Activated CD4-positive, alpha-beta T cell treated with anti-CD3 and anti-CD28 coated beads, Interleukin-2, Interleukin-4, amounts not matched to agents 100 ng/mL and 50 ng/mL, durations not matched to agents 16 hours and 8 hours (primary cell): ENCODE data around the gene GARIN3.
A peak's percentile ranks its signal among the peaks of the same experiment; 100 is the strongest.
"Not testable (repeated sequence)": the region's sequence is repeated elsewhere in the genome, so short reads cannot be mapped to it uniquely, and the experiment has no call there.

ENCODE experiments used
- DNase-seq: peaks from one replicate; pipeline ENCODE4 v3.0.0-alpha.2; 2020; ENCODE audit warnings: low spot score

The GARIN3 gene

DNA sequence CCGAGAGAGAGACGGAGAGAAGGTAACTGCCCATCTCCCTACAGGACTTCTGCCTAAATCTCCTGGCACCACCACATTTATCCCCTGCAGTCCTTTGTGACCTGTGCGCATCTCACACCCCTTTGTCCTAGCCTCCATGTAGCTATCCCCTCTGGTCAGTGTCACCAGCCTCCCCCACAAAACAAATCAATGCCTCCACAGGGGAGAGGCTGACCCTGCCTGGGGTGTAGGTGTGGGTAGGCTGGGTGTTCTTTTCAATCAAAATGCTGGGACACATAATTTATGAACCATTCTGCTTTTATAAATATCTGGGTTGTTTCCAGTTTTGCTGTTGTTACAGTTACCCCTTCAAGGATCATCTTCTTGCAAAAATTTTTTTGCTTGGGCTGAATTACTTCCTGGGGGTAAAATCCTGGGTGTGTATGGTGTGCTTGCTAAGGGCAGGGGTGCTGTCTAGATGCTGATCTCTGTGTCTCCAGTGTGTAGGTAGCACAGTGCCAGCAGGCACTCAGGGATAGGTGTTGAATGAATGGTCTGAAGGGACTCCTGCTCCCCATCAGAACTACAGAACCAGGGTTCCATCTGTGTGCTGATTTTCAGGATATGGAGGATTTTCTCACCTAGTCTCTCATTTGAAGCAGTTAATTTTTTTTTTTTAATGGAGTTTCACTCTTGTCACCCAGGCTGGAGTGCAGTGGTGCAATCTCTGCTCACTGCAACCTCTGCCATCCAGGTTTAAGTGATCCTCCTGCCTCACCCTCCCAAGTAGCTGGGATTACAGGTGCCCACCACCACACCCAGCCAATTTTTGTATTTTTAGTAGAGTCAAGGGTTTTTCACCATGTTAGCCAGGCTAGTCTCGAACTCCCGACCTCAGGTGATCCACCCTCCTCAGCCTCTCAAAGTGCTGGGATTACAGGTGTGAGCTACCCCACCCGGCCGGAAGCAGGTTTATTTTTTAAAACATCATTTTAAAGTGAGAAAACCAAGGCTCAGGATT lies at the start of gene GARIN3:
Gene GARIN3 (minus strand): TSS at position 51 of the 1,000 bp plus-strand sequence. CDS start 96 bp downstream, outside the sequence.
- DNase-seq, result no peak

DNA sequence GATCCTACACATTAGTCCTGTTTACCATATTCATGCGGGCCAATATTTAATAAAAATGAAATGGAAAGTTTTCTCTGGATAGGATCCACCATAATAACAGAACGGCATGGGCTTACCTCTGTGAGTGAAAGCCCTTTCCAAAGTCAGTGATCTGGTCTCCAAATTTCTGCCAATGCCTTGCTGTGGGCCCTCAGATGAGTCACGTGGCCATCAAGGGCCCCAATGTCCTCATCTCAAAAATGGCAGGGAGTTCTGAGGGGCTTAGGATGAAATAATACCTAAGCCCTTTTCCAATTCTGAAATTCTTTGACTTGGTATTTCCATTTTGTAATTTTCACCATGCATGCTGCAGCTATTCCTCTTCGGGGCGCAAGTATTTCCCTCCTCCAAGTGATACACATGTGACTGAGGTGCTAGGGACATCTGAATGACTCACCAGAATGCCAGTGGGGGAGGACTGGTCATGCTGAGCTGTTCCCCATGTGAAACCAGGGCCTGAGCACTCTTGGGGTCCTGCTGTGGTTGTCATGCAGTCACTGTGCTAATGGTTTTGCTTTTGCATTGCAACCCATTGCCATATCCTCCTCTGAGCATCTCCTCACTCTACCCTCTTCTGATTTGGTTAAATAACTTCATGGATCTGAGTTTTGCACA lies 49.6 kb upstream of the GARIN3 start:
- no peak for DNase-seq

DNA sequence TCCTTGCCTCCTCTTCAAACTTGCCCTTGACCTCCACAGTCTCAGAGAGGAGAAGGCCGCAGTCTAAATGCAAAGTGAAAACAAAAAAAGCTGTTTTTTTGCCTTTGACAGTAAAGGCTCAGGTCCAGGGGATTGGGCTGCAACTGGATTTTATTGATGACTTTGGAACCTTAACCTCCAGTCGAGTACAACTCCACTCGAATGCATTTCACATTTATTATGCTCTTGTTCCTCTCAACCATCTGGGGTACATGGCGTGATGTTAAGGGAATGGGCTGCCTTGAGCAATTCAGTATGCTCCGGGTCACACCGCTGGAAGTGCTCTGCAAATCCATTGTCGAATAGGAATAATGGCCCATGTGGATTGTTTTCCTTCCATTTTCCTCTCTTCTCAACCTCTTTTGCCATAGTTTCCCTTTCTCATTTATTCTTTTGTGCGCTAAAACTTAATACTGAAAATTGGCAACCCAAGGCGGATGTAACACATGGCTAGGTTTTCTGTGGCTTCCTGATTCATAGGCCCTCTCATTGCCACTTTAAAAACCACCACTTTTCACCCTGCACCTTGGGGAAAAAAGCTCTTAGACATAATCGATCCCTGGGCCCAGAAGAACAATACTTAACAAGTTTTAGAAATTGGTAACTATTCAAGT lies 48.9 kb upstream of the GARIN3 start:
- DNase-seq, result peak; percentile 73

DNA sequence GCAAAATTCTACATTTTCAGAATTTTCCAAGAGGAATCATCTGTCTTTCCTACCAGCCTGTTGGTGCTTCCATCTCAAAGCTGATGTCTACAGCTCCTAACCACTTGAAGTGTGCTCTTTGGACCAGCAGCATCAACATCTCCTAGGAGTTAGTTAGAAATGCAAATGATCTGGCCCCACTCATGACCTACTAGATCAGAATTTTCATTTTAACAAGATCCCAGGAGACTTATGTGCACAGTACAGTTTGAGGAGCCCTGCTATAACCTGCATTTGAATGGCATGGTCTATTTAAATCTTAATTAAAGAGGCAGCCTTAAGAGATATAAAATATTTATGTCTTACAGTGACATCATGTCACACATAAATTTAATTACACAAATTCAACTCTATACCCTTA lies 48.4 kb upstream of the GARIN3 start:
- no peak for DNase-seq

DNA sequence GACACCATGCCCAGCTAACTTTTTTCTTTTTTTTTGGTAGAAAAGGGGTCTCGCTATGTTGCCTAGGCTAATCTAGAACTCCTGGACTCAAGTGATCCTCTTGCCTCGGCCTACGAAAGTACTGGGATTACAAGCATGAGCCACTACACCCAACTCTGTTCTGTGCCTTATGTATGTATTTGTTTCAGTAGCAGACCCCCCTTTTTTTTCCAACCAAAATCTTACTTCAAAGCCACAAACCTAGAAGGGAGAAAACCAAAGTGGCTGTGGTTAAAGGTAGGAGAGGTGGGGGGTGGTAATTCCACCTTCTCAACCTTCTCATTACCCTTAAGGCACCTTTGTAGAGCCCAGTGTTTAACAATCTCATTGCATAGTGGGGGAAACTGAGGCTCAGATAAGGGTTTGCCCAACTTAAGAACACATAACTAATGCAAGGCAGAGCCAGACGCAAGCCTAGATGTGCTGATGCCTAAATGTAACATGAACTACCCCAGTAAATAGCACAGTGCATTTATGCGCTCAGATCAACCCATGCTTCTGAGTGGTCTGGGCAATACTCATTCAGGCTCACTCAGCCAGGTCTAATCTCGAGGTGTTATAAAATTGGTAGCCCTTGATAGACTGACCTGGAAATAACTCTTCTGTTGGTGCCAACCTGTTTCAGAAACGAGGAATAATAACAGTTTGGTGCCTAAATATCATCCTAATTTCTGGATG lies 47.6 kb upstream of the GARIN3 start:
- no peak for DNase-seq

DNA sequence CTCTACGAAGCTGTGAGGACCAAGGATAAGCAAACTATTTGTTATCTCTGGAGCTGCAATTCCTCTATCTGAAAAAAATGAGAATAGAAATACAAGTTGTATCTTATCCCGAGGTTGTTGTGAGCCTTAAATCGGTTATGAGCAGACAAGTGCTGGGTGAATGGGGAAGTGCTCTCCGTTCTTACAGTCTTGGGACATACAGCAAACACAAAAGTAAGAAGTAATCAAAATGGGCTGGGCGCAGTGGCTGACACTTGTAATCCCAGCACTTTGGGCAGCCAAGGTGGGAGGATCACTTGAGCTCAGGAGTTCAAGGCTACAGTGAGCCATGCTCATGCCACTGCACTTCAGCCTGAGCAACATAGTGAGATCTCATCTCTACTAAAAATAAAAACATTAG lies 46.2 kb upstream of the GARIN3 start:
- DNase-seq, result no peak

DNA sequence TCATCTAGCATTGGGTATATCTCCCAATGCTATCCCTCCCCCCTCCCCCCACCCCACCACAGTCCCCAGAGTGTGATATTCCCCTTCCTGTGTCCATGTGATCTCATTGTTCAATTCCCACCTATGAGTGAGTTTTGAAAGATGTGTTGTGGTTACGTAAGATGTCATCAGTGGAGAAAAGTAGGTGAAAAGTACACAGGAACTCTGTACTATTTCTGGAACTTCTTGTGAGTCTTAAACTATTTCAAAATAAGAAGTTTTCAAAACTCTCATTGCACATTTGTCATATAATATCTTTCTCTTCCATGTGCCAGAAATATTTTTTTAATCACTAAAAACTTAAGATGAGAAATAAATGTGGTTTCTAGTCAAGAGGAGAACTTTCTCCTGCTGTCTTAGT lies 44.6 kb upstream of the GARIN3 start:
- DNase-seq, result not testable (repeated sequence)

DNA sequence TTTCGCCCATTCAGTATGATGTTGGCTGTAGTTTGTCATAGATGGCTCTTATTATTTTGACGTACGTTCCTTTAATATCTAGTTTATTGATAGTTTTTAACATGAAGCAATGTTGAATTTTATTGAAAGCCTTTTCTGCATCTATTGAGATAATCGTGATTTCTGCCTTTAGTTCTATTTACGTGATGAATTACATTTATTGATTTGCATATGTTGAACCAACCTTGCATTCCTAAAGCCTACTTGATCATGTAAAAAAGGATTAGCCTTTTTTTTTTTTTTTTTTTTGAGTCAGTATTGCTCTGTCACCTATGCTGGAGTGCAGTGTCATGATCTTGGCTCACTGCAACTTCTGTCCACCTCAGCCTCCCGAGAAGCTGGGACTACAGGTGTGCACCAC lies 39.6 kb upstream of the GARIN3 start:
- no peak for DNase-seq

DNA sequence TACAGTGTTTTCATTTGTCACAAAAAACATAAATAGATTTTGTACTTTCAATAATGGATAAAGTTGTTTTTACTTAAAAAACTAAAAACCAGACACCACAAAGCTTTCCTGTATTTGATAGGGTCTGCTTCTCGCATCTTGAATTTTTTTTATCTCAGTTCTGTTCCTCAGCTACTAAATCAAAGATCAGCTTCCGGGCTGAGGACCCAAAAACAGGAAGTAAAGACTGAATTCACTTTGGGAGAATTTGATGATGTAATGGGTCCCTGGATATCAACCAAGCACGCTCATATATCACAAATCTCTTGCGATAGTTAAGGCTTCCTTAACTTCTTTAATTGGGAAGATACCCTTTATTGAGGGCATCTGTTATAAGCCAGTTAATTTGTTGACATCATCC lies 38.7 kb upstream of the GARIN3 start:
- no peak for DNase-seq

DNA sequence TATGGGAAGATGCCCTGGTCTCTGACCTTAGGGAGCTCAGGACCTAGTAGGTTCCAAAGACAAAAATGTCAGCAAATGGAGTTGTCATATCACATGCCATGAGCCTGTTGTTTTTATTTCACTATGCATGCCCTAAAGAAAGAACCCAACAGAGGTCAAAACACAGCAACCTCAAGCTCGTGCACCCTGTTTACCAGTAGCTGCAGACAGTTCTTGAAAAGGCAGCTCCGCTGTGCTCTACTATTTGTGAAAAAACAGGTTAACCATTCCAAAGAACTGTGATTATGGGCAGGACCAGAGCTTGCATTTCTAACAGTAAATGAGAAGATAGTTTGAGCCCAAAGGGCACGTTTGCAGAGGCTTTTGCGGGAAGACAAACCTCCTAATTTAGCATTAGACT lies 37.4 kb upstream of the GARIN3 start:
- DNase-seq, result no peak

DNA sequence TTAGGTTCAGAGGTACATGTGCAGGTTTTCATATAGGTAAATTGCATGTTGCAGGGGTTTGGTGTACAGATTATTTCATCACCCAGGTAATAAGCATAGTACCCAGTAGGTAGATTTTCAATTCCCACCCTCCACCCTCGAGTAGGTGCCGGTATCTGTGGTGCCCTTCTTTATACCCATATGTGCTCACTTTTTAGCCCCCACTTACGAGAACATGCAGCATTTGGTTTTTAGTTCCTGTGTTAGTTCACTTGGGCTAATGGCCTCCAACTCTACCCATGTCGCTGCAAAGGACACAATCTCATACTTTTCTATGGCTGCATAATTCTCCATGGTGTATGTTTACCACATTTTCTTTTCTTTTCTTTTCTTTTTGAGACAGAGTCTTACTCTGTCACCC lies 35.8 kb upstream of the GARIN3 start:
- no peak for DNase-seq

DNA sequence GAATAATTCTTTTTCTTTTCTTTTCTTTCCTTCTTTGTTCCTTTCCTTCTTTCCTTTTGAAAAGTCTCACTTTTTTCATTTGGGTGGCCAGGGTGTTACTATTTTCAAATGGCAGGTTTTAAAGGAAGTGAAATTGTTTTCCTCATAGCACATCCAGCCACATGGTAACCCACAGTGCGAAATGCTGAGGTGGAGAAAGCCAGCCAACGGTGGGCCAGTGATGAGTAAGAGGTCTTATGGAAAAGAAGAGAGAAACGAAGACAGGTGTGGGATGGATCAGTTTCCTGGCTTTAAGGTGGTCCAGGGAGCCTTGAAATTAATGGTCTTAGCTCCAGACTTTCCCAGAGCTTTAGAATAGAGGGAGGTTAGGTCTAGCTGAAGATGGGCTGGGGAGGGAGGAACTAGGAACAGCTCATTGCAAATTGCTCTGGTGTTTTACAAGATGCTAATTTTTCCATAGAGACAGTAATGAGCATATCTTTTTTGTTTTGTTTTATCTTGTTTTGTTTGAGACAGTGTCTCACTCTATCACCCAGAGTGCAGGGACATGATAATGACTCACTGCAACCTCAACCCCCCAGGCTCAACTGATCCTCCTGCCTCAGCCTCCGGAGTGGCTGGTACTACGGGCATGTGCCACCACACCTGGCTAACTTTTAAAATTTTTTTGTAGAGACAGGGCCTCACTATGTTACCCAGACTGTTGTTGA lies 32.4 kb upstream of the GARIN3 start:
- no peak for DNase-seq

DNA sequence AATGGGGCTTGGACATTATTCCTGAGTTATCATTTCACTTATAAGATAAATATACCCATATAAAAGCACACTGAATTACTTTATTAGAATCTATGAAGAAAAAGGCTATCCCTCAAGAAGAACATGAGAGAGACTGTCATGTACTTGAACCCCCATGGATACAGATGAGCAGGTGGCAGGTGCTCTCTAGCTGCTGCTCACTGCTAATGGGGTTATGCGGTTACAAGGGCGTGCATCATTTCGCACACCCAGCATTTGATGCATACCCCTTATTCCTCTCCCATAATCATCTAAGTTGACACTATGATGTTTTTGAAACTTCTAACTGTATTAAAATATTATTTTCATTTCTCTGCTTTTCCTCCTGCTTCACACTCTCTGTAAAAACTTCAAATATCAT lies 31.0 kb upstream of the GARIN3 start:
- no peak for DNase-seq

DNA sequence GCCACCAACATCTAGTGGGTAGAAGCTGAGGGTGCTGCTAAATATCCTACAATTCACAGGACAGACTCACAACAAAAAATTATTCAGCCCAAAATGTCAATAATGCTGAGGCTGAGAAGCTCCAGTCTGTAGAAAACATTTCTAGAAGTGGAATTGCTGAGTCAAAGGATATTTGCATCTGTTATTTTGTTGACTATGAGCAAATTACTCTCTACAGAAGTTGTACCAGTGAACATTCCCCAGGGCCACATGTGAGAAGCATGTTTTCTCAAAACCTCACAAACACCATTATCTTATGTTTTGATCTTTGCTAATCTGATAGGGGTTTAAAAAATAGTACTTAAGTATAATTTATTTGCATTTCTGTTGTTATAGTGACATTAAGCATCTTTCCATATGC lies 30.0 kb upstream of the GARIN3 start:
- no peak for DNase-seq

DNA sequence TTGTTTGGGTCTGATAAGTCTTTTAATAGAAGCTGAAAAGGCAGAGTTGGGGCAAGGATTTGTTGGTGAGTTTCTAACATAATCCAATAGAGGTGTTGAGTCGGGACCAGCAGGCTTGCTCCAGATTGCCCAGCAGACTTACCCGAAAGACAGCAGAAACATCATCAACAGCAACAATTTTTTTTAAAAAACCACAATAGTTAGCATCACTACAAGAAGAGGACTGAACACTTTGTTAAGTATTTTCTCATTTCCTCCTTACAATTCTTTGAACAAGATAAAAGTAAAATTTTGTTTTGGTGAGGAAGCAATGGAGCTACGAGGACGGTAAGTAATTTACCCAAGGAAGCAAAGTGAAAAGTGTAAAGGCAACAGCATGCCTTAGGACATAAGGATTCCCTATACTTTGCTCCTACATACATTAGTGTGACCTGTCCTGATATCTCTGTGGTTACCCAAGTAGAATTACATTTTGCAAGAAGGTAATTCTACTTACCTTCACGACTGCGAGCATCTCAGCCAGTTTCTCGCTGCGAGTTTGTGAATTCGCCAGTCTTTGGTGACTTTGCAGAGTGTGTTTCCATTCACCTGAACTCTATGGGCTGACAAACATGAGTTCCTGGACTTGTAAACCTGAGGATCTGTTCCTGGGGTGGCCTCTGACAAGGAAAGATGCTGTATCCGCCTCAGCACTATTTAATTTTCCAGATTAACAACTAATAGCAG lies 27.8 kb upstream of the GARIN3 start:
- DNase-seq, result no peak

DNA sequence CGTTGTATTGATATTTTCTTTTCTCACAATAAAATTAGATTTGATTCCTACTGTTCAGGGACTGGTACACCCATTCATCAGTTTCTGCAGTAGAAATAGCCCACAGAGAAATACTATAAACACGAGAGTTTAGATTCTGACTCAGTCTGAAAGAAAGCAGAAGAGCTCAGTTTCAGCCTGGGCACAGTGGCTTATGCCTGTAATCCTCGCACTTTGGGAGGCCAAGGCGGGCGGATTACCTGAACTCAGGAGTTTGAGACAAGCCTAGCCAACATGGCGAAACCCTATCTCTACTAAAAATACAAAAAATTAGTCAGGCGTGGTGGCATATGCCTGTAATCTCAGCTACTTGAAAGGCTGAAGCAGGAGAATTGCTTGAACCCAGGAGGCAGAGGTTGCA lies 23.2 kb upstream of the GARIN3 start:
- DNase-seq, result peak; percentile 79

DNA sequence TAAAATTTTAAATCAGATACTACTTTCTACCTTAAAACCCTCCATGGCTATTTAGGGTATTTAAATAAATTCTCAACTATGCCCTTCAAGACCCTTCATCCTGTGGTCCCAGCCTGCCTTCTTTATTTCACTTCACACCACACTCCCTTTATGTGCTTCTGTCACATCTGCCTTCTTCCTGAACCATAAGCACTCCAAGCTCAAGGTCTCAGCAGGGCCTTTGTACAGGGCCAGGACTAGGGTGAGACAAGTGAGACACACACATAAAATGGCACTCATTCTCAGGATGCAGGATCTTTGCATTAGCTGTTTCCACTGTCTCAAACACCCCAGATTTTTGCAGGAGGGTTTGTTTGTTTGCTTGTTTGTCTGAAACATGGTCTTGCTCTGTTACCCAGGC lies 22.2 kb upstream of the GARIN3 start:
- no peak for DNase-seq

DNA sequence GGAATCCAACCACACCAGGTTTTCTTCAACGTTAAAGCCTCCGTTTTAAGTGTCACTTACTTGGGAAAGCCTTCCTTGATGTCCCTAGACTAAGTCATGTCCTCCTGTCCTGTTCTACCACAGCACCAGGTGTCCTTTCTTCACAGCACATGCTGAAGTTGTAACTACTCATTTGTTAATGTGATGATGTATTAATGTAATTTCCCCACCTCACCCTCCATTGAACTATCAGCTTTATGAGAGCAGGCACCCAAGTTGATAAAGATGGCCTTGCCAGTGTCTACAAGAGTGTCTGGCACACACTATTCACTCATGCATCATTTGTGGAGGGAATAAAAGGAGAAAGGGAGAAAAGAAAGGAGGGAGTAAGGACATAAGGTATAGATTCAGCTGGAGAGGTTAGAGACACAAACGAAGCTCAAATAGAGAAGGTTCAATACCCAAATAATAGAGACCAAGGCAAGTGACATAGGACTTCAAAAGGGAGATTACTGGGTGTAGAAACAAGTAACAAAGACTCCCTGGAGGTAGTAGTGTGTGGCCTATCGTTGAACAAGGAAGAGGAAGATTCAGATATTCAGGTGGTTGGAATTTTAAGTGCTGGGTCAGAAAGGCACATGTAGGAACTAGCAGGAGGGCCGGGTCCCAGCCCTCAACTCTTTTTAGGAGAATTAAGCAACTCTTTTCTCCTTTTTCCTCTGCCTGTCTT lies 21.1 kb upstream of the GARIN3 start:
- DNase-seq, result no peak

DNA sequence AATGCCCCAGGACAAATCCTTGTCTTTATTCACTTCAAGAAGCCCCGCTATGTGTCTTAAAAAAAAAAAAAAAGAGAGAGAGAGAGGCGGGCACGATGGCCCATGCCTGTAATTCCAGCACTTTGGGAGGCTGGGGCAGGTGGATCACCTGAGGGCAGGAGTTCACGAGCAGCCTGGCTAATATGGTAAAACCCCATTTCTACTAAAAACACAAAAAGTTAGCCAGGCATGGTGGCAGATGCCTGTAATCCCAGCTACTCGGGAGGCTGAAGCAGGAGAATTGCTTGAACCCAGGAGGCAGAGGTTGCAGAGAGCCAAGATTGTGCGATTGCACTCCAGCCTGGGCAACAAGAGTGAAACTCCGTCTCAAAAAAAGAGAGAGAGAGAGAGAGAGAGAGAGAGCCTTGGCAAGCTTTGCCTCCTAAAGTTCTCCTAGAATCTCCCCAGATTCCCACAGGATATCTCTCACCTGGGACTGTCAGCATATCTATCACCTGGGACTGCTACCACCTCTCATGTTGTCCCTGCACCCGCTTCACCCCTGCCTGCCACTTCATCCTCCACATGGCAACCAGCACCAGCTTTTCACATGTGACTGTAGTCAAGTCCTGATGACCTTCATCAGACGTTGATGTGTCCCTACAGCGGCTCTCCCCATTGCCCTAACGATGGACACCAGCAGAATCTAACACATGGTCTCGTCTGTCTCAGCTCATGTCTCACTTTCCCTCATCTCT lies 20.4 kb upstream of the GARIN3 start:
- DNase-seq, result no peak
